Duodenal mucosa (tissue), 2 donors: ENCODE results near the gene UNC79.

Experiments used
- H3K27ac ChIP-seq: one replicate; pipeline ENCODE4 v1.7.0; 2013; ENCODE audit warnings: low read depth, low read length
- H3K27me3 ChIP-seq, 2 donors: one replicate each; pipeline ENCODE4 v1.7.0; 2013; ENCODE audit warnings: low read length in 2 of 2, control low read depth in 1 of 2; ENCODE audit not compliant: insufficient read depth in 2 of 2, control insufficient read depth in 1 of 2
- H3K36me3 ChIP-seq, 2 donors: one replicate each; pipeline ENCODE4 v1.7.0; 2013; ENCODE audit warnings: low read length in 2 of 2, control low read depth in 1 of 2; ENCODE audit not compliant: insufficient read depth in 2 of 2, control insufficient read depth in 1 of 2
- H3K4me1 ChIP-seq, 2 donors: one replicate each; pipeline ENCODE4 v1.7.0; 2013; ENCODE audit warnings: low read length in 2 of 2, control low read depth in 1 of 2; ENCODE audit not compliant: insufficient read depth in 2 of 2, control insufficient read depth in 1 of 2
- H3K4me3 ChIP-seq, 2 donors: one replicate each; pipeline ENCODE4 v1.7.0; 2013; ENCODE audit warnings: low read length in 2 of 2, low read depth in 1 of 2
- H3K9ac ChIP-seq, 2 donors: one replicate each; pipeline ENCODE4 v1.7.0; 2013; ENCODE audit warnings: low read length in 2 of 2, low read depth in 1 of 2
- H3K9me3 ChIP-seq, 2 donors: one replicate each; pipeline ENCODE4 v1.7.0; 2013; ENCODE audit warnings: low read length in 2 of 2, control low read depth in 1 of 2; ENCODE audit not compliant: control insufficient read depth in 1 of 2

Gene UNC79

GRCh38 chr14:93751946-93752655, 321.4 kb downstream of the UNC79 start:
- Histone ChIP-seq H3K4me3 (no peak overlapping the region), H3K9me3 (no peaks in the 10 kb centered on the region), H3K36me3 (no peaks in the 10 kb centered on the region), H3K27ac (no peak overlapping the region), H3K27me3 (no peaks in the 10 kb centered on the region), H3K4me1 (no peaks in the 10 kb centered on the region), H3K9ac (no peak overlapping the region)

- H3K9me3 ChIP-seq: no peaks in the 10 kb centered on the region
- no peak overlapping the region for H3K27ac ChIP-seq
- no peaks in the 10 kb centered on the region for H3K27me3 ChIP-seq
- H3K4me1 ChIP-seq: no peaks in the 10 kb centered on the region
- H3K4me3 ChIP-seq: no peak overlapping the region
- no peak overlapping the region for H3K9ac ChIP-seq
- H3K36me3 ChIP-seq: no peaks in the 10 kb centered on the region
Measured at GRCh38 chr14:93752980-93753561, 322.3 kb downstream of the UNC79 start.

- H3K4me1 ChIP-seq: no peaks in the 10 kb centered on the region
- no peak overlapping the region for H3K9ac ChIP-seq
- no peak overlapping the region for H3K4me3 ChIP-seq
- no peaks in the 10 kb centered on the region for H3K9me3 ChIP-seq
- H3K36me3 ChIP-seq: no peaks in the 10 kb centered on the region
- H3K27ac ChIP-seq: no peak overlapping the region
- H3K27me3 ChIP-seq: no peaks in the 10 kb centered on the region
Measured at GRCh38 chr14:93753647-93754046, 322.9 kb downstream of the UNC79 start.

- Histone ChIP-seq H3K9me3 (no peaks in the 10 kb centered on the region), H3K9ac (no peak overlapping the region), H3K36me3 (no peaks in the 10 kb centered on the region), H3K4me3 (no peak overlapping the region), H3K27me3 (no peaks in the 10 kb centered on the region), H3K4me1 (peaks cover 0 to 5% of the 10 kb centered on the region in 2 donors), H3K27ac (no peak overlapping the region)
Measured at GRCh38 chr14:93757206-93757605, 326.5 kb downstream of the UNC79 start.
